Measurements from ENCODE around the gene NFIA.

Gene NFIA

GRCh38 chr1:61132645-61133334 lies 50.4 kb downstream of the NFIA start:
- DNase-seq: no peak

- no peak for DNase-seq
Observed at GRCh38 chr1:61133335-61134019, 51.1 kb downstream of the NFIA start.

GRCh38 chr1:61135291-61135690 lies 52.9 kb downstream of the NFIA start:
- DNase-seq: no peak

- DNase-seq: no peak
Observed at GRCh38 chr1:61138305-61138704, 55.9 kb downstream of the NFIA start.

GRCh38 chr1:61138921-61139774 lies 56.8 kb downstream of the NFIA start:
- DNase-seq: no peak

GRCh38 chr1:61139775-61140549 lies 57.6 kb downstream of the NFIA start:
- no peak for DNase-seq

GRCh38 chr1:61140778-61141177 lies 58.4 kb downstream of the NFIA start:
- DNase-seq: no peak

- no peak for DNase-seq
Observed at GRCh38 chr1:61141288-61142042, 59.1 kb downstream of the NFIA start.

GRCh38 chr1:61142043-61142440 lies 59.7 kb downstream of the NFIA start:
- no peak for DNase-seq

GRCh38 chr1:61142726-61143500 lies 60.6 kb downstream of the NFIA start:
- DNase-seq: no peak

- DNase-seq: no peak
Observed at GRCh38 chr1:61143821-61144424, 61.6 kb downstream of the NFIA start.

GRCh38 chr1:61149010-61149860 lies 66.9 kb downstream of the NFIA start:
- DNase-seq: no peak

GRCh38 chr1:61151565-61151964 lies 69.2 kb downstream of the NFIA start:
- DNase-seq: no peak

GRCh38 chr1:61152066-61152465 lies 69.7 kb downstream of the NFIA start:
- no peak for DNase-seq

GRCh38 chr1:61152469-61153105 lies 70.2 kb downstream of the NFIA start:
- DNase-seq: no peak

GRCh38 chr1:61156576-61157467 lies 74.5 kb downstream of the NFIA start:
- DNase-seq: no peak

GRCh38 chr1:61157468-61157987 lies 75.2 kb downstream of the NFIA start:
- DNase-seq: peak; percentile 54

GRCh38 chr1:61158591-61158990 lies 76.2 kb downstream of the NFIA start:
- DNase-seq: no peak

Data from right forelimb (tissue), 1 donor.